Activated T-cell treated with anti-CD3 and anti-CD28 coated beads, Interleukin-2, amount 50 U/mL, for 48 hours (primary cell): Measurements from ENCODE around the gene SLC50A1.

Experiments used
- DNase-seq, 2 experiments: peaks; one replicate each; pipeline ENCODE4 v3.0.0-alpha.2; 2020

The SLC50A1 gene

DNA sequence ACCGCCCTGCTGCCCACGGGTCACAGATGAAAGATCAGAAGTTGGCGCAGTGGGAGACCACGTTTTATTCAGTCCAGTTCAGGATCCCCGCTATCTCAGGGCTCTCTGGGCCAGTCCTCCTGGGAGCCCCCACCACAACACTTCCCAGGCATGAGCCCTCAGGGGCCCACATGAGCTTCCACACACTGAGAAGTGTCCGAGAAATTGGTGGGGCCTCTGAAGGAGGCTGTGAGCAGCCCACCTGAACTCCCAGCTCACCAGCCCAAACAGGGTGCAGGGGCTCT, 50.1 kb downstream of the SLC50A1 start:
- DNase-seq = no peak

DNA sequence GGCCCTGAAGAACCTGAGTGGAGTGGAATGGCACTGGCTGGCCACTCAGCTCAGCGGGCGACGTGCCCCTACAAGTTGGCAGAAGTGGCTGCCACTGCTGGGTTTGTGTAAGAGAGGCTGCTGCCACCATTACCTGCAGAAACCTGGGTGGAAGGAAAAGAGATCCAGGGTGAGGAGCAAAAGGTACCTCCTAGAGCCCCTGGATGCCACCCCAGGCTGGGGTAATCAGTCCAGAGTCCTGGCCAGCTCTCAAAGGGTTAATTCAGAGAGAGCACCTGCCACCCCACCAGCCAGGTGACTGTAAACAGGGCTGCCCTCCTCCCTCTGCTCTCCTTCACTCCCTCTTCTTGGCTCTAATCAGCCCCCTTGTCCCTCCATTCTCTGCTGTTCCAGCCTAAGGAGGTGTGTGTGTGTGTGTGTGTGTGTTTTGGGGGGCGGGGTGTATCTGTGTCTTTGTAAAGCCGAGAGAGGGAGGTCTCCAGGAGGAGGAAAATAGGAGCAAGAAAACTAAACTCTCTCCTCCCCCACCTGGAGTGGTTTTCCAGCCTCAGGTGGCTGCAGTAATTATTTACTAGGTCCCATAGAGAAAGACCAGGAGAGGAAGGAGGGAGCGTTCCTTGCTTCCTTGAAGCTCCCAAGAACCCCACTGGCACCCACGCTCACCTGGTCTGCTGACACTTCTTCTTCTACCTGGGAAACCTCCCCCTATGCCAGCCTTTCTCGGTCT, 50.6 kb downstream of the SLC50A1 start:
- no peak for DNase-seq

DNA sequence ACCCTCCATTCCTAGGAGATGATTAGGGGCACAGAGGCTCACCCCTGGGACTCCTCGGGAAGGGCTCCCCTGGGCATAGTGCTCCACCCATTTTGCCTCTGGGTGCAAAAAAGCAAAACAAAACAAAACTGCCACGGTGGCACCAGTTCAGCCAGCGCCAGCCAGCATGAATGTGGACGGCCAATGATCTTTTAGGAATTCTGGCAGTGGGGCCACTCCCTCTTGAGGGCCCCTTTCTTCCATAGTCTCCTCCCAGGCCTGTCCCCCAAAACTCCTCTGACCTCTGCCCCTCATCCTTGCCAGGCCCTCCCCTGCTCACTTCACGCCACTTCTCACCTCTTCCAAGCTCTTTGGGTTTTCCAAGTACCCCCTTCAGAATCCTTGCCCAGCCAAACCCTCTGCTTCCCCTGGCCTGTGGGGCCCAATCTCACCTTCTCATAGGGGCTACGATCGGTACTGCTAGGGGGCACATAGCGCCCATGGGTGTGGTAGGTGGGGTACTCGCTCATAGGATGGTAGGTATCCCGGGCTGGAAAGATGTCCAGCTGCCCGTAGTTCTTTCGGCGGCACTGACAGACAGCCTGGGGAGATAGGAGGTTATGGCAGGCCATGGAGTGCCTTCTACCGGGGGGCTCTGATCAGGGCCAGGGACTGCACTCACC, 51.3 kb downstream of the SLC50A1 start:
- DNase-seq = no peak

DNA sequence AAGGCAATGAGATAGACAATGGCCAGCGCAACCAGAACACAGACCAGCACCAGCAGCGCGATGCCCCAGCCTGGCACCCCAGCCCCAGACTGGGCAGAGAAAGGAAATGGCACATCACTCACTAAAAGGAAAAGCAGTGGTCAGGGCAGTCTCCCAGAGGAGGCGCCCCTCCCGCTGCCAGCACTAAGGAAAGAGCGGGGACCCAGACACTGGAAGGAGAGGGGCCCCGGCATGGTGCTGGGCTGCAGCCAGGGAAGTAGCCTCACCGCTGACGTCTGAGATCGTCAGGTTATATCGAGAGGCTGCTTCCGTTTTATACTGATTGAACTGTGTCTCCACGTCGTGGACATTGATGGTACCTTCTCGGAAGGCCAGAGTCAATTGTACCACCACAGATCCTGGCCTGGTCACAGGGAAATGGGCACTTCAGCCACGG, 51.8 kb downstream of the SLC50A1 start:
- DNase-seq = no peak

DNA sequence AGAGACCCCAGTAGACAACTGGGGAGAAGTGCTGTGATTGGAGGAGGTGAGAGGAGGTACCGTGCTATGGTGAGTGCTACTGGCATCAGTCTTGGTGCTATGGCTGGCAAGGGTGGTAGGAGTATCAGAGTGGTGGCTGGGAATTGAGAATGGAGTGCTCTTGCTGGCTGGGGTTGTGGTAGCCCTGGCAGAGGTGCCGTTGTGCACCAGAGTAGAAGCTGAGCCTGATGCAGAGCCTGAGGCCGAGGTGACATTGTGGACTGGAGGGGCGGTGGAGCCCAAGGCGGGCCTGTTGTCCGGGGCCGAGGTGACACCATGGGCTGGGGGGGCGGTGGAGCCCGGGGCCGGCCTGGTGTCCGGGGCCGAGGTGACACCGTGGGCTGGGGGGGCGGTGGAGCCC, 52.6 kb downstream of the SLC50A1 start:
- no peak for DNase-seq
